Stimulated activated CD8-positive, alpha-beta memory T cell treated with anti-CD3 and anti-CD28 coated beads, Interleukin-15, amount 100 ng/mL, for 48 hours (primary cell): ENCODE data around the gene HIPK1.
"Not testable (repeated sequence)": the region's sequence is repeated elsewhere in the genome, so short reads cannot be mapped to it uniquely, and the experiment has no call there.

Experiments used
- DNase-seq, 2 donors: peaks; one replicate each; pipeline ENCODE4 v3.0.0-alpha.2; 2020; ENCODE audit warnings: low read depth in 2 of 2

The HIPK1 gene

GRCh38 chr1:113943028-113943811 is 14.1 kb downstream of the HIPK1 start:
- DNase-seq, result no peak

- no peak for DNase-seq
Observed at GRCh38 chr1:113945329-113945728, 16.2 kb downstream of the HIPK1 start.

DNA sequence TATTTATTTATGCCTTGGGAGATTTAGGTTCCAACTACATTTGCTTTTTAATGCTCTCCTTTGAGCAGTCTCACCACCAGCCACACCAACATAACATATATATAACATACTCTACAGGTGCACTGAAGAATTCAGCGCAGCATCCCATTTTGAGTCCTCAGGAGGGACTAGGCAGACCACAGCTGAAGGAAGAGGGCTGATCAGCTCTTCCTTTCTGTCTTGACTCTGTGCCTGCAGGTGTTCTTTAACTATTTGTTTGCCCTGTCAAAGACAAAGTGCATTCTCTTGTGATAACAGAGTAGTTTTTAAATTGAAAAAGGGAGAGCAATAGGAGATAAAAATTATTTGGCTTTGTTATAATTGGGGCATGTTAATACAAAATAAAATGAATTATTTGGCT is 17.0 kb downstream of the HIPK1 start:
- no peak for DNase-seq

- DNase-seq, result no peak
Observed at GRCh38 chr1:113946678-113947387, 17.7 kb downstream of the HIPK1 start.

GRCh38 chr1:113947388-113948107 is 18.4 kb downstream of the HIPK1 start:
- DNase-seq, result no peak

GRCh38 chr1:113948151-113948550 is 19.0 kb downstream of the HIPK1 start:
- not testable (repeated sequence) for DNase-seq

- no peak for DNase-seq
Observed at GRCh38 chr1:113949007-113949406, 19.9 kb downstream of the HIPK1 start.

DNA sequence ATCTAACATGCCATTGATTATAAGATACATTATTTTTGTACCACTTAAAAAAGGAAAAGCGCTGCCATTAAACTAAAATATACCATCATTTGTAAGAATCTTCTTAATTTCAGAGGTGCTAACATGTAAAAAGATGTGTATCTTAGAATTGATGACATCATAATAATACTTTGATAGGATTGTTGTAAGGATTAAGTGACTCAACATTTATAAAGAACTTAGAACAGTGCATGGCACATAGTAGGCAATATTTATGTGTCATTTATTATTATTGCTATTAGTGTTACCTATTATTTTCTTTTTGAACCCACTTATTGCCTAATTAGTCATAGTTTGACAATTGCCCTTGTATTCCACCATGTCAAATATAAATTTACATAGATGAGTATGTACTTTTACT is 21.8 kb downstream of the HIPK1 start:
- DNase-seq, result no peak

- DNase-seq, result no peak
Observed at GRCh38 chr1:113951719-113952118, 22.6 kb downstream of the HIPK1 start.

DNA sequence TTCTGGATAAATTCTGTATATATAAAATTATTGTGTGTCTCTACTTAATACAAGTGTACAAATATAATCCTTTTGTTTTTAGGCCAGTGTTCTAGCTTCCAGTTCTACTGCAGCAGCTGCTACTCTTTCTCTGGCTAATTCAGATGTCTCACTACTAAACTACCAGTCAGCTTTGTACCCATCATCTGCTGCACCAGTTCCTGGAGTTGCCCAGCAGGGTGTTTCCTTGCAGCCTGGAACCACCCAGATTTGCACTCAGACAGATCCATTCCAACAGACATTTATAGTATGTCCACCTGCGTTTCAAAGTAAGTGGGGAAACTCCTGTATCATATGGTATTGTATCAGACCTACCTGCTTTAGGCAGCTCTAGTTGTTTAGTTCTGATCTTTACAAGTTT is 28.9 kb downstream of the HIPK1 start:
- DNase-seq, result no peak

- no peak for DNase-seq
Observed at GRCh38 chr1:113958691-113959090, 29.6 kb downstream of the HIPK1 start.

GRCh38 chr1:113963281-113963906 is 34.3 kb downstream of the HIPK1 start:
- DNase-seq, result no peak

DNA sequence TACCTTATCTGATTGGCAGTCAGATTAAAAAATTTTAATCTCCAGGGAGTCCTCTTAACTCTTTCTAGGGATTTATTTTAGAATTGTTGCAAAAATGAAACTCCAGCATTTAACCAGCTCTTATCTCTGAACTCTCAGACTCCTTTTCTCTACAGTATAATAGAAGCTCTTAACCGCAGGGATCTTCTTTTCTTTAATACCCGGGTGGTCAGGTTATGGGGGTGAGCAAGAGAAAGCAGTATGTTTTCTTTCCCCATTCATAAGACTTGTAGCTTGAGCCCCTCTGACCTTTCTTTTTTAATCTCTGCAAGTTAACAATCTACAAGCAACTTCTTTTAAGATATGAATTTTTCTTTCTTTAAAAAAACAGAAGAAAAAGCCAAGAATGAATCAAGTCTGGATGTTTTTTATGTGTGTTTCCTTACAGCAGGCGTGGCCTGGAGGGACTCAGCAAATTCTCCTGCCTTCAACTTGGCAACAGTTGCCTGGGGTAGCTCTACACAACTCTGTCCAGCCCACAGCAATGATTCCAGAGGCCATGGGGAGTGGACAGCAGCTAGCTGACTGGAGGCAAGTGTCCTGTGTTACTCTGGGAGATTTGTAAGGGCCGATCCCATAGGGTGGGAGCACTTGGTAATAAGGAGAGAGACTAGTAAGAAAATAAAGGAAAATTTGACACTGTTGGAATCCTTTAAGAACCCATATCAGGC is 36.7 kb downstream of the HIPK1 start:
- DNase-seq, result no peak

DNA sequence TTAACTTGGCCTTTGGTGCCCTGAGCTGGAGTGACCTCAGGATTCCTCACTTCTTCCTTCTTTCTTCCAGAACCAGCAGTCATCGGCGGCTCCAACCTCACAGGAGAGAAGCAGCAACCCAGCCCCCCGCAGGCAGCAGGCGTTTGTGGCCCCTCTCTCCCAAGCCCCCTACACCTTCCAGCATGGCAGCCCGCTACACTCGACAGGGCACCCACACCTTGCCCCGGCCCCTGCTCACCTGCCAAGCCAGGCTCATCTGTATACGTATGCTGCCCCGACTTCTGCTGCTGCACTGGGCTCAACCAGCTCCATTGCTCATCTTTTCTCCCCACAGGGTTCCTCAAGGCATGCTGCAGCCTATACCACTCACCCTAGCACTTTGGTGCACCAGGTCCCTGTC is 43.8 kb downstream of the HIPK1 start:
- no peak for DNase-seq

DNA sequence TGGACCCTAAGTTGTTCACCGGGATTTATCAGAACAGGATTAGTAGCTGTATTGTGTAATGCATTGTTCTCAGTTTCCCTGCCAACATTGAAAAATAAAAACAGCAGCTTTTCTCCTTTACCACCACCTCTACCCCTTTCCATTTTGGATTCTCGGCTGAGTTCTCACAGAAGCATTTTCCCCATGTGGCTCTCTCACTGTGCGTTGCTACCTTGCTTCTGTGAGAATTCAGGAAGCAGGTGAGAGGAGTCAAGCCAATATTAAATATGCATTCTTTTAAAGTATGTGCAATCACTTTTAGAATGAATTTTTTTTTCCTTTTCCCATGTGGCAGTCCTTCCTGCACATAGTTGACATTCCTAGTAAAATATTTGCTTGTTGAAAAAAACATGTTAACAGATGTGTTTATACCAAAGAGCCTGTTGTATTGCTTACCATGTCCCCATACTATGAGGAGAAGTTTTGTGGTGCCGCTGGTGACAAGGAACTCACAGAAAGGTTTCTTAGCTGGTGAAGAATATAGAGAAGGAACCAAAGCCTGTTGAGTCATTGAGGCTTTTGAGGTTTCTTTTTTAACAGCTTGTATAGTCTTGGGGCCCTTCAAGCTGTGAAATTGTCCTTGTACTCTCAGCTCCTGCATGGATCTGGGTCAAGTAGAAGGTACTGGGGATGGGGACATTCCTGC is 46.2 kb downstream of the HIPK1 start:
- no peak for DNase-seq

- no peak for DNase-seq
Observed at GRCh38 chr1:113976609-113977278, 47.6 kb downstream of the HIPK1 start.

DNA sequence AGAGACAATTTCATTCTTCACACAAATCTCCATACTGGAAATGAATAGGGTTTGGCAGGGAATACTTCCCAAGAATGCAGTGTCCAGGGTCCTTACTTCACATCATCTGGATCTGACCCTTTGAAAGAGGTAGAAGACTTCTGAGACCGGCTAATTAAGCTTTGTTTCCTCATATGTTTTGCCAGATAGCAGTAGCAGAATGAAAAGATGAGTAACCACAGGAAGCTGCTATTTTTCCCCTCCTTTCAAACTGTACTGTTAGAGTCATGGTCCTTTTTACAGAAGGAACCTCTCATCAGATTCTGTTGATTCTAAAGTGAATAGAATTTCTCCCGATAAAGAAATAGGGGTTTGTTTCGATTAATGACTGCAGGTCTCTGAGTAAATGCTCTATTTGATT is 48.8 kb downstream of the HIPK1 start:
- DNase-seq, result no peak

- peak; percentile 12 to 15 for DNase-seq
Observed at GRCh38 chr1:113978863-113979702, 50.0 kb downstream of the HIPK1 start, which contains the start of gene OLFML3. OLFML3 (plus strand) TSS chr1:113979474; CDS start chr1:113979517, 43 bp downstream.

DNA sequence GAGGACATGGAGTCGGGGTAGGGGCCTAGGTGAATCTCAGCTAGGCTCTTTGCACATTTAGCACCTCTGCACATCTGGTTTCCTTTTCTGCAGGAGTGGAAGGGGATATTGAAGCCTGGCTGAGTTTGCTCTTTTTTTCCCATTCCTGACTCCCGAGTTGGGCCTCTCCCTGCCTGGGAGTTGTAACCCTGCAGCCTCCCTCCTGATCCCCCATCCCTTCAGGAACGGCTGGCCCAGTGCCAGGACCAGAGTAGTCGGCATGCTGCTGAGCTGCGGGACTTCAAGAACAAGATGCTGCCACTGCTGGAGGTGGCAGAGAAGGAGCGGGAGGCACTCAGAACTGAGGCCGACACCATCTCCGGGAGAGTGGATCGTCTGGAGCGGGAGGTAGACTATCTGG is 51.0 kb downstream of the HIPK1 start:
- no peak for DNase-seq
